Measurements from ENCODE around the gene MYOCOS. TPM values are rescaled to one million over a fixed set of nuclear protein-coding genes. Genes with fewer than 3 reads are reported as not detected.
"Not testable (repeated sequence)": the region's sequence is repeated elsewhere in the genome, so short reads cannot be mapped to it uniquely, and the experiment has no call there.

Gene MYOCOS
- total RNA-seq, 1 experiment from 2014 or later, result not detected

- H4K20me1 ChIP-seq (ENCODE audit: insufficient read depth, low read depth, low read length), result no peaks in the 10 kb centered on the region
- H3K27me3 ChIP-seq (ENCODE audit: low read length), result no peaks in the 10 kb centered on the region
- peak overlapping the region; percentile 43 for H3K9ac ChIP-seq (ENCODE audit: low read length)
- no peaks in the 10 kb centered on the region for H3K36me3 ChIP-seq (ENCODE audit: insufficient read depth, low read length)
- H3K4me3 ChIP-seq (ENCODE audit: low read length), result peak overlapping the region; percentile 58; the same call in 1 of the 2 replicates
- H3K9me2 ChIP-seq (replicated peaks; ENCODE audit: insufficient read depth, low read length), result no peaks in the 10 kb centered on the region
- H3K27ac ChIP-seq (ENCODE audit: low read length), result no peak overlapping the region
- DNase-seq, result peak; percentile 94
- H2AFZ ChIP-seq (ENCODE audit: low read length), result peak overlapping the region; percentile 92
- H3K4me1 ChIP-seq (ENCODE audit: low read length), result peaks cover 10% of the 10 kb centered on the region
- no peaks in the 10 kb centered on the region for H3K79me2 ChIP-seq (ENCODE audit: low read length)
- peak overlapping the region; percentile 65 for H3K4me2 ChIP-seq (ENCODE audit: low read depth, low read length, poor library complexity, severe bottlenecking)
- no peaks in the 10 kb centered on the region for H3K9me3 ChIP-seq (ENCODE audit: low read length)
Measured at GRCh38 chr1:171654942-171655745, 33.1 kb downstream of the MYOCOS start.

DNA sequence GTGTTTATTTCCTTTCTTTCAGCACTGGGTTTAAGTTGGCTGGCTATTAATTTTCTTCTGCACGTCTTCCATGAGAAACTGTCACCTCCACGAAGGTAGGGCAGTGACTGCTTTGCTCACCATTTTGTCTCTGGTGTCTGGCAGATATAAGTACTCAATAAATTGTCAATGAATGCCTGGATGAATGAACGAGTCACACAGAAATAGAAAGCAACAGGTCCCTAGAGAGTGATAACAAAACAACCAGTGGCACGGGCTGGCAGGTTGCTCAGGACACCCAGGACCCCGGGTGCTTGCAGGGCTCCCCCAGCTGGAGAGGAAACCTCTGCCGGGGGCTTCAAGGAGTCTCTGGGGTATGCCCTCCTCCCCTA lies 33.7 kb downstream of the MYOCOS start:
- Histone ChIP-seq H3K79me2 (ENCODE audit: low read length) (no peaks in the 10 kb centered on the region), H3K27ac (ENCODE audit: low read length) (no peak overlapping the region), H3K9ac (ENCODE audit: low read length) (peak overlapping the region; percentile 43), H3K4me3 (ENCODE audit: low read length) (peak overlapping the region; percentile 58; the same call in 1 of the 2 replicates), H3K27me3 (ENCODE audit: low read length) (no peaks in the 10 kb centered on the region), H3K9me2 (replicated peaks; ENCODE audit: insufficient read depth, low read length) (no peaks in the 10 kb centered on the region), H3K9me3 (ENCODE audit: low read length) (no peaks in the 10 kb centered on the region), H2AFZ (ENCODE audit: low read length) (peak overlapping the region; percentile 92), H3K4me2 (ENCODE audit: low read depth, low read length, poor library complexity, severe bottlenecking) (peak overlapping the region; percentile 65), H4K20me1 (ENCODE audit: insufficient read depth, low read depth, low read length) (no peaks in the 10 kb centered on the region), H3K36me3 (ENCODE audit: insufficient read depth, low read length) (no peaks in the 10 kb centered on the region), H3K4me1 (ENCODE audit: low read length) (peaks cover 10% of the 10 kb centered on the region)
- DNase-seq, result no peak

DNA sequence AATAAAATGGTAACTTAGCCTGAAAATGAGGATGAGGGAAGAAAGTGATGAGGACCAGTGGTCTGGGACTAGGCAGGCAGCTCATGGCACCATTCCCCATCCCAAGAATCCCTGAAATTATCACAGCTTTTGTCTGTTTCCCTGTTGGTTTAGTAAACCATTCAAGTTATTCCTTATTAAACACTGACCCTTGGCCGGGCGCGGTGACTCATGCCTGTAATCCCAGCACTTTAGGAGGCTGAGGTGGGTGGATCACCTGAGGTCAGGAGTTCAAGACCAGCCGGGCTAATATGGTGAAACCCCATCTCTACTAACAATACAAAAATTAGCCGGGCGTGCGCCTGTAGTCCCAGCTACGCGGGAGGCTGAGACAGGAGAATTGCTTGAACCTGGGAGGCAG lies 34.2 kb downstream of the MYOCOS start:
- H3K27me3 ChIP-seq (ENCODE audit: low read length); H3K27ac ChIP-seq (ENCODE audit: low read length); H3K9me3 ChIP-seq (ENCODE audit: low read length); H3K9ac ChIP-seq (ENCODE audit: low read length); DNase-seq; H2AFZ ChIP-seq (ENCODE audit: low read length); H3K79me2 ChIP-seq (ENCODE audit: low read length); H4K20me1 ChIP-seq (ENCODE audit: insufficient read depth, low read depth, low read length); H3K9me2 ChIP-seq (replicated peaks; ENCODE audit: insufficient read depth, low read length); H3K36me3 ChIP-seq (ENCODE audit: insufficient read depth, low read length); H3K4me3 ChIP-seq (ENCODE audit: low read length); H3K4me2 ChIP-seq (ENCODE audit: low read depth, low read length, poor library complexity, severe bottlenecking); H3K4me1 ChIP-seq (ENCODE audit: low read length): not testable (repeated sequence)

GRCh38 chr1:171661076-171661650 lies 39.1 kb downstream of the MYOCOS start:
- no peaks in the 10 kb centered on the region for H4K20me1 ChIP-seq (ENCODE audit: insufficient read depth, low read depth, low read length)
- H3K27me3 ChIP-seq (ENCODE audit: low read length), result no peaks in the 10 kb centered on the region
- no peaks in the 10 kb centered on the region for H3K4me1 ChIP-seq (ENCODE audit: low read length)
- H3K9ac ChIP-seq (ENCODE audit: low read length), result no peak overlapping the region
- H2AFZ ChIP-seq (ENCODE audit: low read length), result no peak overlapping the region
- no peaks in the 10 kb centered on the region for H3K9me3 ChIP-seq (ENCODE audit: low read length)
- H3K4me3 ChIP-seq (ENCODE audit: low read length), result no peak overlapping the region
- no peaks in the 10 kb centered on the region for H3K36me3 ChIP-seq (ENCODE audit: insufficient read depth, low read length)
- no peak for DNase-seq
- H3K9me2 ChIP-seq (replicated peaks; ENCODE audit: insufficient read depth, low read length), result no peaks in the 10 kb centered on the region
- H3K4me2 ChIP-seq (ENCODE audit: low read depth, low read length, poor library complexity, severe bottlenecking), result no peak overlapping the region
- no peaks in the 10 kb centered on the region for H3K79me2 ChIP-seq (ENCODE audit: low read length)
- H3K27ac ChIP-seq (ENCODE audit: low read length), result no peak overlapping the region

GRCh38 chr1:171663036-171663853 lies 41.2 kb downstream of the MYOCOS start:
- H3K9me3 ChIP-seq (ENCODE audit: low read length), result no peaks in the 10 kb centered on the region
- H3K79me2 ChIP-seq (ENCODE audit: low read length), result no peaks in the 10 kb centered on the region
- H3K27ac ChIP-seq (ENCODE audit: low read length), result no peak overlapping the region
- H3K9ac ChIP-seq (ENCODE audit: low read length), result no peak overlapping the region
- no peak for DNase-seq
- no peaks in the 10 kb centered on the region for H4K20me1 ChIP-seq (ENCODE audit: insufficient read depth, low read depth, low read length)
- no peak overlapping the region for H3K4me3 ChIP-seq (ENCODE audit: low read length)
- no peak overlapping the region for H3K4me2 ChIP-seq (ENCODE audit: low read depth, low read length, poor library complexity, severe bottlenecking)
- no peaks in the 10 kb centered on the region for H3K4me1 ChIP-seq (ENCODE audit: low read length)
- no peak overlapping the region for H2AFZ ChIP-seq (ENCODE audit: low read length)
- no peaks in the 10 kb centered on the region for H3K36me3 ChIP-seq (ENCODE audit: insufficient read depth, low read length)
- no peaks in the 10 kb centered on the region for H3K9me2 ChIP-seq (replicated peaks; ENCODE audit: insufficient read depth, low read length)
- H3K27me3 ChIP-seq (ENCODE audit: low read length), result no peaks in the 10 kb centered on the region

DNA sequence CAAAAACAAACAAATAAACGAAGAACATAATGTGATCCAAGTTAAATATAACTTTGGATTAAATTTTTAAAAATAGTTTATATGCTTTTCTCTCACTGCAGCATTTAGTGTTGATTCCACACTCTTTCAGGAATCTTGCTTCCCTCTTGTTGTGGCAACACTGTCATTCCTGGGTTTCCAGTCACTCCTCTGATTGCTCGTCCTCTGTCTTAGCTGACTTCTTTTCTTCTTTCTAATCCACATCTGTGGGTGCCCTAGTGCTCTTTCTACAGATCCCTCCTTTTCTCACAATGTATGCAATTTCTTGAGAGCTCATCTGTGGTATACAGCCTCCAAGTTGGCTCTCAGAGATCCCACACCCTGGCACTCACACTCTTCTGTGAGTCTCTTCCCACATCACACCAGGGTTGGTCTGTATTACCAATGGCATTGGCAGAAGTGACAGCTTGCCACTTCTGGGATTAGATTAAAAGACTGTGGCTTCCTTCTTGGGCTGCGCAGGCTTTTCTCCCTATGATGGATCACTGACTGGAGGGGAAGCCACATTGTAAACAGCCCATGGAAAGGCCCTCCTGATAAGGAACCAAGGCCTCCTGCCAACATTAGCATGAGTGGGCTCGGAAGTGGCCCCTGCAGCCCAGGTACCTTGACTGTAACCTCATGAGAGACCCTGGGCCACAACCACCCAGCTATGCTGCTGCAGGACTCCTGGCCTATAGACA lies 42.0 kb downstream of the MYOCOS start:
- no peaks in the 10 kb centered on the region for H3K36me3 ChIP-seq (ENCODE audit: insufficient read depth, low read length)
- H3K79me2 ChIP-seq (ENCODE audit: low read length), result no peaks in the 10 kb centered on the region
- H2AFZ ChIP-seq (ENCODE audit: low read length), result no peak overlapping the region
- no peak overlapping the region for H3K4me2 ChIP-seq (ENCODE audit: low read depth, low read length, poor library complexity, severe bottlenecking)
- no peak overlapping the region for H3K9ac ChIP-seq (ENCODE audit: low read length)
- H3K9me2 ChIP-seq (replicated peaks; ENCODE audit: insufficient read depth, low read length), result no peaks in the 10 kb centered on the region
- H3K4me3 ChIP-seq (ENCODE audit: low read length), result no peak overlapping the region
- no peak overlapping the region for H3K27ac ChIP-seq (ENCODE audit: low read length)
- DNase-seq, result no peak
- no peaks in the 10 kb centered on the region for H3K4me1 ChIP-seq (ENCODE audit: low read length)
- H3K9me3 ChIP-seq (ENCODE audit: low read length), result no peaks in the 10 kb centered on the region
- H4K20me1 ChIP-seq (ENCODE audit: insufficient read depth, low read depth, low read length), result no peaks in the 10 kb centered on the region
- no peaks in the 10 kb centered on the region for H3K27me3 ChIP-seq (ENCODE audit: low read length)

DNA sequence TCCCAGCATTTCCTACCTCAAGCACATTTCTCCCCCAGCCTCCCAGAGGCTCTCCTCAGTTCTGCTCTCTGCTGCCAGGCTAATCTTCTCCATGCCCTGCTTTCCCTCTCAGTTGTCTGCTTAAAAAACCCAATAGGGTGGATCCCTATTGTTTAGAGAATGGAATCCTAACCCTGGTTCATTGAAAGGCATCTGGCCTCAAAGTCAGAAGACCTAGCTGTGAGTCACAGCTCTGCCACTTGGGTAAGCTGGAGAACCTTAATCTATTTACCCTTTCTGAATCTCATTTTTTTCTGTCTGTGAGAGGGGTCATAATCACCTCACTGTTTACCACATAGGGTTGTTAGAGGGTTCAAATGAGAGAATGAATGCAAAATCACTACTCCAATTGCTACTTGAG lies 42.9 kb downstream of the MYOCOS start:
- no peaks in the 10 kb centered on the region for H3K4me1 ChIP-seq (ENCODE audit: low read length)
- H3K9ac ChIP-seq (ENCODE audit: low read length), result no peak overlapping the region
- no peak overlapping the region for H3K4me3 ChIP-seq (ENCODE audit: low read length)
- H4K20me1 ChIP-seq (ENCODE audit: insufficient read depth, low read depth, low read length), result no peaks in the 10 kb centered on the region
- no peaks in the 10 kb centered on the region for H3K27me3 ChIP-seq (ENCODE audit: low read length)
- no peak for DNase-seq
- H3K9me2 ChIP-seq (replicated peaks; ENCODE audit: insufficient read depth, low read length), result no peaks in the 10 kb centered on the region
- H3K4me2 ChIP-seq (ENCODE audit: low read depth, low read length, poor library complexity, severe bottlenecking), result no peak overlapping the region
- H3K79me2 ChIP-seq (ENCODE audit: low read length), result no peaks in the 10 kb centered on the region
- H2AFZ ChIP-seq (ENCODE audit: low read length), result no peak overlapping the region
- H3K27ac ChIP-seq (ENCODE audit: low read length), result no peak overlapping the region
- no peaks in the 10 kb centered on the region for H3K36me3 ChIP-seq (ENCODE audit: insufficient read depth, low read length)
- no peaks in the 10 kb centered on the region for H3K9me3 ChIP-seq (ENCODE audit: low read length)
